AG10803 (cell line): ENCODE data around the gene PRSS2.

Experiments used
- DNase-seq: peaks from one replicate; pipeline ENCODE4 v3.0.0; 2010; ENCODE audit warnings: low read depth
- H3K4me3 ChIP-seq: 2 replicates; pipeline ENCODE4 v1.5.1; 2011; ENCODE audit warnings: mild to moderate bottlenecking, low read length, control low read depth
- TF ChIP-seq, protein P1 (sequence below): conservative IDR thresholded peaks from 2 replicates; pipeline ENCODE4 v1.5.1; 2011; ENCODE audit warnings: mild to moderate bottlenecking, low read length, control low read depth, inconsistent platforms

Gene PRSS2

DNA sequence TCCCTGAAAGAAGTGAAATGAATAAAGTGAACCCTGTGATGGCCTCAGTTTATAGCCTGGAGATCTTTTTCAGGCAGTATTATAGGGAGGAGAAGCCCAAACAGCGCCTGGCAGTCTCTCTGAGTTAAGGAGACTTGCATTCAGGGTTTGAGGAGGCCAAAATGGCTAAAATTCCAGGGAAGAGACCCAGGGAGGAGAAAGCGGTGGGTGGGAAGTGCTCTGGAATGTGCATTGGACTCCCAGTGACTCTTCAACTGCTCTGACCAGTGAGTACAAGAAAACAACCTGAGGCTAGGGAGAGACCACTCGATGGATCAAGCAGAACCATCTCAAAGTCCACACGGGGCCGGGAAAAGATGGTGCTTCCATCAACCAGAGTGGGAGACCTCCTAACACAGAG is 48.8 kb downstream of the PRSS2 start:
- TF ChIP-seq, protein P1, sequence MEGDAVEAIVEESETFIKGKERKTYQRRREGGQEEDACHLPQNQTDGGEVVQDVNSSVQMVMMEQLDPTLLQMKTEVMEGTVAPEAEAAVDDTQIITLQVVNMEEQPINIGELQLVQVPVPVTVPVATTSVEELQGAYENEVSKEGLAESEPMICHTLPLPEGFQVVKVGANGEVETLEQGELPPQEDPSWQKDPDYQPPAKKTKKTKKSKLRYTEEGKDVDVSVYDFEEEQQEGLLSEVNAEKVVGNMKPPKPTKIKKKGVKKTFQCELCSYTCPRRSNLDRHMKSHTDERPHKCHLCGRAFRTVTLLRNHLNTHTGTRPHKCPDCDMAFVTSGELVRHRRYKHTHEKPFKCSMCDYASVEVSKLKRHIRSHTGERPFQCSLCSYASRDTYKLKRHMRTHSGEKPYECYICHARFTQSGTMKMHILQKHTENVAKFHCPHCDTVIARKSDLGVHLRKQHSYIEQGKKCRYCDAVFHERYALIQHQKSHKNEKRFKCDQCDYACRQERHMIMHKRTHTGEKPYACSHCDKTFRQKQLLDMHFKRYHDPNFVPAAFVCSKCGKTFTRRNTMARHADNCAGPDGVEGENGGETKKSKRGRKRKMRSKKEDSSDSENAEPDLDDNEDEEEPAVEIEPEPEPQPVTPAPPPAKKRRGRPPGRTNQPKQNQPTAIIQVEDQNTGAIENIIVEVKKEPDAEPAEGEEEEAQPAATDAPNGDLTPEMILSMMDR = no peak
- H3K4me3 ChIP-seq = no peak overlapping the region
- no peak for DNase-seq

DNA sequence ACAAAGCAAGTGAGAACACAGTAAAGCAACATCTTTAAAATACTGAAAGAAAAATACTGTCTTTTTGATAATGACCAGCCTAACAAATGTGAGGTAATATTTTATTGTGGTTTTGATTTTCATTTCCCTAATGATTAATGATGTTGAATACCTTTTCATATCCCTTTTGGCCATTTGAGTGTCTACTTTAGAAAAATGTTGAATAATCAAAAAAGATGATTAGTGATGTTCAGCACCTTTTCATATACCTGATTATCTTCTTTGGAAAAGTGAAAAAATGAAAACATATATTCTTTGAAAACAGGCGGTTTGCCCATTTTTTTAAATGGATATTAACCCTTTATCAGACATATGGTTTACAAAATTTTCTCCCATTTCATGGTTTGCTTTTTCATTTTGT is 51.9 kb downstream of the PRSS2 start:
- TF ChIP-seq, protein P1 = no peak
- DNase-seq = no peak
- no peak overlapping the region for H3K4me3 ChIP-seq
